Fibroblast of pulmonary artery (primary cell): ENCODE results near the gene LRP8.

ENCODE experiments used
- DNase-seq: peaks from one replicate; pipeline ENCODE4 v3.0.0-alpha.2; 2010; ENCODE audit warnings: low read depth
- H3K4me3 ChIP-seq: replicated peaks from 2 replicates; pipeline ENCODE4 v1.5.1; 2011; ENCODE audit warnings: low read depth, mild to moderate bottlenecking, control low read depth, low read length, moderate library complexity
- CTCF ChIP-seq: IDR thresholded peaks from 2 replicates; pipeline ENCODE4 v1.5.1; 2011; ENCODE audit warnings: mild to moderate bottlenecking, control low read depth, low read length, inconsistent platforms; ENCODE audit errors: missing control alignments

Gene LRP8

GRCh38 chr1:53340660-53341520 lies 13.0 kb upstream of the LRP8 start:
- DNase-seq: no peak
- H3K4me3 ChIP-seq: no peak overlapping the region
- TF ChIP-seq CTCF: no peak

GRCh38 chr1:53339736-53340635 lies 12.1 kb upstream of the LRP8 start:
- no peak for TF ChIP-seq CTCF
- no peak for DNase-seq
- no peak overlapping the region for H3K4me3 ChIP-seq

GRCh38 chr1:53338423-53338822 lies 10.6 kb upstream of the LRP8 start:
- no peak for DNase-seq
- no peak for TF ChIP-seq CTCF

GRCh38 chr1:53337499-53337898 lies 9.6 kb upstream of the LRP8 start:
- TF ChIP-seq CTCF: no peak
- H3K4me3 ChIP-seq: no peak overlapping the region
- no peak for DNase-seq

More at GRCh38 chr1:53338423-53338822, 10.6 kb upstream of the LRP8 start:
- H3K4me3 ChIP-seq: no peak overlapping the region

- no peak overlapping the region for H3K4me3 ChIP-seq
- no peak for DNase-seq
- TF ChIP-seq CTCF: no peak
Observed at GRCh38 chr1:53336146-53336545, 8.3 kb upstream of the LRP8 start.

GRCh38 chr1:53335661-53336060 lies 7.8 kb upstream of the LRP8 start:
- TF ChIP-seq CTCF: no peak
- H3K4me3 ChIP-seq: no peak overlapping the region
- DNase-seq: no peak
